Aorta (tissue), 5 donors: Measurements from ENCODE around the gene RBMY1J. TPM values are rescaled to one million over a fixed set of nuclear protein-coding genes. Genes with fewer than 3 reads are reported as not detected.
"Not testable (repeated sequence)": the region's sequence is repeated elsewhere in the genome, so short reads cannot be mapped to it uniquely, and the experiment has no call there.

ENCODE experiments used
- ATAC-seq: fragments of 200-7000 bp; cut with Tn5 transposase; one replicate; pipeline ENCODE4 v1.9.1; 2022; ENCODE audit warnings: moderate library complexity; ENCODE audit not compliant: low FRiP score
- DNase-seq, 2 donors: peaks; one replicate each; pipeline ENCODE4 v3.0.0-alpha.2; 2020
- H3K27ac ChIP-seq, 2 donors: one replicate each; pipeline ENCODE4 v1.5.1; 2013; ENCODE audit warnings: low read length in 2 of 2, mild to moderate bottlenecking in 2 of 2, moderate library complexity in 2 of 2, control low read depth in 1 of 2, inconsistent platforms in 1 of 2, low read depth in 1 of 2
- H3K27me3 ChIP-seq, 2 donors: one replicate each; pipeline ENCODE4 v1.6.1; 2013; ENCODE audit warnings: control low read depth in 1 of 2, low read length in 1 of 2, mild to moderate bottlenecking in 1 of 2, moderate library complexity in 1 of 2; ENCODE audit not compliant: insufficient read depth in 2 of 2, control insufficient read depth in 1 of 2
- H3K36me3 ChIP-seq, 2 donors: one replicate each; pipeline ENCODE4 v1.6.1; 2013; ENCODE audit warnings: control low read depth in 1 of 2, low read length in 1 of 2, mild to moderate bottlenecking in 1 of 2; ENCODE audit not compliant: insufficient read depth in 2 of 2, control insufficient read depth in 1 of 2
- H3K4me1 ChIP-seq, 2 donors: one replicate each; pipeline ENCODE4 v1.6.1; 2013; ENCODE audit warnings: low read length in 2 of 2, control low read depth in 1 of 2, mild to moderate bottlenecking in 1 of 2, moderate library complexity in 1 of 2; ENCODE audit not compliant: insufficient read depth in 2 of 2, control insufficient read depth in 1 of 2
- H3K4me3 ChIP-seq, 2 donors: one replicate each; pipeline ENCODE4 v1.5.1; 2013; ENCODE audit warnings: low read length in 2 of 2, control low read depth in 1 of 2, mild to moderate bottlenecking in 1 of 2
- H3K9me3 ChIP-seq: one replicate; pipeline ENCODE4 v1.6.1; 2013; ENCODE audit warnings: mild to moderate bottlenecking, low read length; ENCODE audit not compliant: control insufficient read depth
- WGBS, 2 donors: extraction: QIAGEN DNeasy Blood & Tissue Kit; methylation state at CpG; one replicate each; pipeline ENCODE4 v1.1.7; 2013; 5-methylcytosine and 5-hydroxymethylcytosine counted together
- intact Hi-C, 2 donors: fragments of 100-400 bp; cut with DNase I; formaldehyde crosslinking; loops; one replicate each; pipeline versions ENCODE4 v1.14.2 to v1.15.0; 2022
- long read RNA-seq, 2 donors: library from polyadenylated mRNA; unstranded; transcript quantifications; one replicate each; pipeline ENCODE4 v2.0.0, GENCODE V29; 2020 to 2021
- polyA plus RNA-seq, 2 donors: library from polyadenylated mRNA; stranded (reverse); fragments of 200-250 nt; gene quantifications; one replicate each; pipeline ENCODE4 v1.2.3, GENCODE V29; 2013
- total RNA-seq, 2 donors: library from RNA; stranded (reverse); fragmentation: NEBNext Ultra II Directional; extraction: Animal tissue kit (Norgen Biotek cat#: 25700); gene quantifications; one replicate each; pipeline ENCODE4 v1.2.1, GENCODE V29; 2021
- donor health status: healthy with polysubstance abuse.
- donor health status: Bipolar disorder and iron deficiency.
- donor health status: DM: no; HTN: no; CAD: no.
- donor health status: DM: no; HTN: no; CAD: no.
- donor health status: DM: yes; HTN: yes; CAD: no.

The RBMY1J gene
- total RNA-seq (not detected), polyA plus RNA-seq (not detected)
- long read RNA-seq, donor 1, result 0 reads
- long read RNA-seq, donor 2, result 0 reads

- no CpG with 5 or more reads among the region's 26 CpGs for WGBS, 2 donors
- not testable (repeated sequence) for H3K4me3 ChIP-seq, DNase-seq
Observed at GRCh38 chrY:22403110-22403509, at the start of gene RBMY1J. RBMY1J (plus strand) TSS chrY:22403410; CDS start chrY:22405448, 2,038 bp downstream.

DNA sequence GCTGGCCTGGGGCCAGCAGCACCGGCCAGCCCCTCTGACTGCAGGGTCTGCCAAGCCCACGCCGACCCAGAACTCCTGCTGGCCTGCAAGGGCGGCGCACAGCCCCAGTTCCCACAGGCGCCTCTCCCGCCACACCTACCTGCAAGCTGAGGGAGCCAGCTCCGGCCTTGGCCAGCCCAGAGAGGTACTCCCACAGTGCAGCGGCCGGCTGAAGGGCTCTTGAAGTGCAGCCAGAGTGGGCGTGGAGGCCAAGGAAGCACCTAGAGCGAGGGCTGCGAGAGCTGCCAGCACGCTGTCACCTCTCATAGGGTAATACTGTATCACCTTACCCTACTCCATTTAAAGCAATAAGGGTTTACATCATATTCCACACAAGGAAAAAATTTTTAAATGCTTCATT, 35.8 kb upstream of the RBMY1J start:
- DNase-seq (no peak), ATAC-seq (no peak)
- intact Hi-C loops, result no loop called here
- H3K4me3 ChIP-seq, result no peak overlapping the region
- no peaks in the 10 kb centered on the region for H3K36me3 ChIP-seq
- H3K4me1 ChIP-seq, result no peaks in the 10 kb centered on the region
- H3K9me3 ChIP-seq, result no peaks in the 10 kb centered on the region
- WGBS, 2 donors, result 83% methylated on average over 14 of the region's 14 CpGs; no CpG with 5 or more reads in 1 of the 2 donors
- no peaks in the 10 kb centered on the region for H3K27me3 ChIP-seq
- H3K27ac ChIP-seq, result no peak overlapping the region

More at GRCh38 chrY:22403110-22403509, at the start of gene RBMY1J:
- H3K27ac ChIP-seq, H3K27me3 ChIP-seq, H3K9me3 ChIP-seq, H3K36me3 ChIP-seq, ATAC-seq, intact Hi-C loops, H3K4me1 ChIP-seq: not testable (repeated sequence)

DNA sequence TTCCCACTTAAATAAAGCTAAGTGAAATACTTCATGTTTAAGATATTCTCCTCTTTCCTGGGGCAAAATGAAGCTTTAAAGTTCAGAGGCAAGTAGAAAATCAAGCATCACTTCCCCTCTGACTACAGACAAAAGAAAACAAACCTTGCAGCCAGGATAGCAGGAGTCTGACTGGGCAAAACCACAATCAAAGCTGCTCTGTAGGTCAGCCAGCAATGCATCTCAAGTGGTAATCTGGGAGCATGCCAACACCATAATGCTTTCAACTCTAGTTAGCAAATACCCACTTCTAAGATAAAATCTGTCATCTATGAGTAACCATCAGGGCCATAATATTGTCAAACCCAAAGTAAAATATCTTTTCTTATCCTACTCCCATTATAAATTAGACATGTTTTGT, 32.6 kb upstream of the RBMY1J start:
- Histone ChIP-seq H3K36me3 (no peaks in the 10 kb centered on the region), H3K4me1 (no peaks in the 10 kb centered on the region), H3K4me3 (no peak overlapping the region), H3K27me3 (no peaks in the 10 kb centered on the region), H3K27ac (no peak overlapping the region), H3K9me3 (no peaks in the 10 kb centered on the region)
- intact Hi-C loops, result no loop called here
- DNase-seq (no peak), ATAC-seq (no peak)

DNA sequence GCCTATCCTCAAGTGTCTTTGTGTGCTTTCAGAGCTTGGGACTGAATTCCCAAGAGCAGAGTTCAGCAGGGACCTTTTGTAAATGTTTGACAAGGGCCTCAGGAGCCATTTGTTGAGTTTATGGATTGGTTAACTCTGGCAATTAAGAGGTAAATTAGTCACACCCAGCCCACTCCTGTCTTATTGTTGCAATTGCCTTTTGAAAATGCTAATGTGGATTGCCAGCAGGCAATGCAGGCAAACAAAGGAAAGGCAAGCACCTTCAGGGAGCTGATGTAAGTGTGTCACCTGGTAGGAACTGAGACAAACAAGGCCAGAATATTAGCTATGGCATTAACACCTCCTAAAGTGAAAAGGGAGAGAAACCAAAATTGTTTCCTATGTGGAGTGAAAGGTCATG, 29.7 kb upstream of the RBMY1J start:
- Histone ChIP-seq H3K9me3 (no peaks in the 10 kb centered on the region), H3K27me3 (no peaks in the 10 kb centered on the region), H3K4me3 (no peak overlapping the region), H3K4me1 (no peaks in the 10 kb centered on the region), H3K36me3 (no peaks in the 10 kb centered on the region), H3K27ac (no peak overlapping the region)
- ATAC-seq (no peak), DNase-seq (no peak)
- intact Hi-C loops, result no loop called here

DNA sequence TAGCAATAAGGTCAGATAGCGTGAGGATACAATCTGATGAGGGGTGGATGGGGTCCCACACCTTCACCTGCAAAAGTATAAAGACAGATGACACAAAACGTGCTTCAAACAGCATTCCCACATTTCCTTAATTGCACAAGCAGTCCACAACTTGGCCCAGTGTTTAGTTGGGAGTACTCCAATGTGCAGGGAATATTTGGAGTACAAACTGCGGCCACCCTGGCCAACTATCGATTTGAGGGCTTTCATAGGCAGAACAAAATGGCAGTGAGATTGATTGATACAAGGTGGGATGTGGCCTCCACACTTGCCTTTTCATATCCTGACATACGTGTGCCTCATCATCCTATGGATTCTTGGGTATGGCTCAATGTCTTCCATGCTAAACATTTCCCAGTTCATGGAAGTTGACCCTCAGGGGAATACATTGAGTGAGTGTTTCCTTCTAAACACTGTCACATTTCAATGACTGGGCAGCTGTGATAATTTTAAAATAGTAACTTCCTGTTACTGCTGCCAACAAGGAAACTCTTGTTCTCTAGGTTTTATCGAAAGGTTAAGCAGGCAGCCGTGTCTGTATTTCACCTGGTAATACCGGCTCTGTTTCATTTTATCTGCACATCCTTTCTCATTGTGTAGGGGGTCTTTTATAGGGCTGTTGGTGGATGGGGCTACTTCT, 41.6 kb downstream of the RBMY1J start:
- intact Hi-C loops, H3K36me3 ChIP-seq, H3K27me3 ChIP-seq, DNase-seq, H3K27ac ChIP-seq, ATAC-seq, H3K4me3 ChIP-seq, H3K9me3 ChIP-seq, H3K4me1 ChIP-seq: not testable (repeated sequence)
- no CpG with 5 or more reads among the region's 8 CpGs for WGBS, 2 donors

DNA sequence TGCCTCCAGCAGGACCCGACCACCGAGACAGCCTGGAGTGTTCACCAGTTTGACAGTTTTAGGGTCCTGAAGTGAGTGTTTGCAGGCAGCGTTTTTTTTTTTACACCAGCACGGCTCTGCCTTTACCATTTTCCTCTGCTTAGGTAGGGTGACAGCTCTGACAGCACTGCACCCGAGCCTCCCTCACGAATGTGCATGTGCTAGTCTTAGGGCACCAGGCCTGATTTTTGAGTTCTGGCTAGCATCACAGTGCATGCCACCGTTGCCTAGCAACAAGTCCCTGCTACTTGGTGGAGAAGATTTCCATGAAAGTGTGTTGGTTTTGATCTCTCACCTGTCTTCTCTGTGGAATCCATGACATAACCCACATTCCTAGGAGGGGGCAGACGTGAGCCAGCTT, 52.3 kb downstream of the RBMY1J start:
- intact Hi-C loops, H3K4me3 ChIP-seq, H3K27me3 ChIP-seq, ATAC-seq, DNase-seq, H3K9me3 ChIP-seq, H3K4me1 ChIP-seq, H3K36me3 ChIP-seq, H3K27ac ChIP-seq: not testable (repeated sequence)
- WGBS, 2 donors, result no CpG with 5 or more reads among the region's 8 CpGs

DNA sequence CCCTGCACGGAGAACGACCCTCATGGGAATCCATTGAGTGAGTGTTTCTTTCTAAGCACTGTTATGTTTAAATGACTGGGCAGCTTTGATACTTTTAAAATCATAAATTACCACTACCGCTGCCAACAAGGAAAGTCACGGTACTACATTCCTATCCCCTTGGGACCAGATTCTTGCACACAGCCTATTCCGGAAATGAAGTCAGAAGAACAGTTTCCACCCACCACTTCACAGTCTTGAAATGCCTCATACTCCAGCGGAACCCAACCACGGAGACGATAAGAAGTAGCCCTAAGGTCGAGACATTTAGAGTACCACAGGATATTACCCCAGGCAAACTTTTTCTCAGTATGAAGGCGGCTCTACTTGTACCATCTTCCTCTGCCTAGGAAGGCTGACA, 58.8 kb downstream of the RBMY1J start:
- H3K27ac ChIP-seq, H3K27me3 ChIP-seq, H3K4me3 ChIP-seq, H3K36me3 ChIP-seq, H3K4me1 ChIP-seq, DNase-seq, H3K9me3 ChIP-seq, intact Hi-C loops, ATAC-seq: not testable (repeated sequence)
- no CpG with 5 or more reads among the region's 10 CpGs for WGBS, 2 donors

Other genes with a start within 250 kb of the RBMY1J start
- not detected for gene RBMY1F, start 220.5 kb upstream of the RBMY1J start, total RNA-seq
- gene RBMY1F, start 220.5 kb upstream of the RBMY1J start, polyA plus RNA-seq, result not detected